Duodenal mucosa (tissue), 2 donors: ENCODE results near the gene TMED4.
"Not testable (repeated sequence)": the region's sequence is repeated elsewhere in the genome, so short reads cannot be mapped to it uniquely, and the experiment has no call there.

Experiments
- H3K27ac ChIP-seq: one replicate; pipeline ENCODE4 v1.7.0; 2013; ENCODE audit warnings: low read depth, low read length
- H3K27me3 ChIP-seq, 2 donors: one replicate each; pipeline ENCODE4 v1.7.0; 2013; ENCODE audit warnings: low read length in 2 of 2, control low read depth in 1 of 2; ENCODE audit not compliant: insufficient read depth in 2 of 2, control insufficient read depth in 1 of 2
- H3K36me3 ChIP-seq, 2 donors: one replicate each; pipeline ENCODE4 v1.7.0; 2013; ENCODE audit warnings: low read length in 2 of 2, control low read depth in 1 of 2; ENCODE audit not compliant: insufficient read depth in 2 of 2, control insufficient read depth in 1 of 2
- H3K4me1 ChIP-seq, 2 donors: one replicate each; pipeline ENCODE4 v1.7.0; 2013; ENCODE audit warnings: low read length in 2 of 2, control low read depth in 1 of 2; ENCODE audit not compliant: insufficient read depth in 2 of 2, control insufficient read depth in 1 of 2
- H3K4me3 ChIP-seq, 2 donors: one replicate each; pipeline ENCODE4 v1.7.0; 2013; ENCODE audit warnings: low read length in 2 of 2, low read depth in 1 of 2
- H3K9ac ChIP-seq, 2 donors: one replicate each; pipeline ENCODE4 v1.7.0; 2013; ENCODE audit warnings: low read length in 2 of 2, low read depth in 1 of 2
- H3K9me3 ChIP-seq, 2 donors: one replicate each; pipeline ENCODE4 v1.7.0; 2013; ENCODE audit warnings: low read length in 2 of 2, control low read depth in 1 of 2; ENCODE audit not compliant: control insufficient read depth in 1 of 2

TMED4 gene

GRCh38 chr7:44569959-44570358 is 12.1 kb downstream of the TMED4 start:
- no peaks in the 10 kb centered on the region for H3K9me3 ChIP-seq
- H3K9ac ChIP-seq: no peak overlapping the region
- H3K36me3 ChIP-seq: peaks cover 51 to 73% of the 10 kb centered on the region in 2 donors
- peaks cover 23 to 42% of the 10 kb centered on the region in 2 donors for H3K4me1 ChIP-seq
- H3K27me3 ChIP-seq: no peaks in the 10 kb centered on the region
- H3K4me3 ChIP-seq: no peak overlapping the region
- H3K27ac ChIP-seq: no peak overlapping the region

- no peak overlapping the region for H3K4me3 ChIP-seq
- H3K4me1 ChIP-seq: peaks cover 16 to 34% of the 10 kb centered on the region in 2 donors
- no peak overlapping the region for H3K27ac ChIP-seq
- no peaks in the 10 kb centered on the region for H3K27me3 ChIP-seq
- no peaks in the 10 kb centered on the region for H3K9me3 ChIP-seq
- H3K36me3 ChIP-seq: peaks cover 61 to 83% of the 10 kb centered on the region in 2 donors
- no peak overlapping the region for H3K9ac ChIP-seq
These were observed 13.1 kb downstream of the TMED4 start for GRCh38 chr7:44568771-44569560.

GRCh38 chr7:44567884-44568283 is 14.1 kb downstream of the TMED4 start:
- Histone ChIP-seq H3K9ac (no peak overlapping the region), H3K27me3 (no peaks in the 10 kb centered on the region), H3K4me1 (peaks cover 20 to 32% of the 10 kb centered on the region in 2 donors), H3K4me3 (no peak overlapping the region), H3K36me3 (peaks cover 61 to 86% of the 10 kb centered on the region in 2 donors), H3K27ac (no peak overlapping the region), H3K9me3 (no peaks in the 10 kb centered on the region)

GRCh38 chr7:44566680-44567079 is 15.4 kb downstream of the TMED4 start:
- peaks cover 54 to 74% of the 10 kb centered on the region in 2 donors for H3K36me3 ChIP-seq
- H3K4me1 ChIP-seq: peaks cover 20 to 26% of the 10 kb centered on the region in 2 donors
- H3K9me3 ChIP-seq: no peaks in the 10 kb centered on the region
- H3K9ac ChIP-seq: no peak overlapping the region
- no peak overlapping the region for H3K4me3 ChIP-seq
- no peaks in the 10 kb centered on the region for H3K27me3 ChIP-seq
- H3K27ac ChIP-seq: no peak overlapping the region

GRCh38 chr7:44565795-44566559 is 16.1 kb downstream of the TMED4 start:
- Histone ChIP-seq H3K9me3 (no peaks in the 10 kb centered on the region), H3K36me3 (peaks cover 48 to 67% of the 10 kb centered on the region in 2 donors), H3K4me3 (no peak overlapping the region), H3K9ac (no peak overlapping the region), H3K27ac (no peak overlapping the region), H3K4me1 (peaks cover 26 to 31% of the 10 kb centered on the region in 2 donors), H3K27me3 (no peaks in the 10 kb centered on the region)

GRCh38 chr7:44565097-44565794 is 16.8 kb downstream of the TMED4 start:
- Histone ChIP-seq H3K27ac (no peak overlapping the region), H3K4me3 (no peak overlapping the region), H3K9me3 (no peaks in the 10 kb centered on the region), H3K36me3 (peaks cover 42 to 59% of the 10 kb centered on the region in 2 donors), H3K4me1 (peaks cover 26 to 31% of the 10 kb centered on the region in 2 donors), H3K9ac (peak overlapping the region in 1 of 2 donors; percentile 26), H3K27me3 (no peaks in the 10 kb centered on the region)

GRCh38 chr7:44564606-44565005 is 17.4 kb downstream of the TMED4 start:
- no peaks in the 10 kb centered on the region for H3K27me3 ChIP-seq
- H3K9me3 ChIP-seq: no peaks in the 10 kb centered on the region
- peaks cover 36 to 53% of the 10 kb centered on the region in 2 donors for H3K36me3 ChIP-seq
- no peak overlapping the region for H3K9ac ChIP-seq
- peaks cover 26 to 31% of the 10 kb centered on the region in 2 donors for H3K4me1 ChIP-seq
- H3K27ac ChIP-seq: no peak overlapping the region
- no peak overlapping the region for H3K4me3 ChIP-seq

GRCh38 chr7:44563171-44563679 is 18.8 kb downstream of the TMED4 start:
- H3K36me3 ChIP-seq: peaks cover 22 to 39% of the 10 kb centered on the region in 2 donors
- H3K9ac ChIP-seq: no peak overlapping the region
- H3K9me3 ChIP-seq: no peaks in the 10 kb centered on the region
- no peak overlapping the region for H3K27ac ChIP-seq
- peaks cover 26 to 31% of the 10 kb centered on the region in 2 donors for H3K4me1 ChIP-seq
- H3K4me3 ChIP-seq: no peak overlapping the region
- no peaks in the 10 kb centered on the region for H3K27me3 ChIP-seq

- not testable (repeated sequence) for H3K9ac ChIP-seq, H3K27me3 ChIP-seq, H3K27ac ChIP-seq, H3K9me3 ChIP-seq, H3K4me3 ChIP-seq
- H3K36me3 ChIP-seq: peaks cover 16 to 33% of the 10 kb centered on the region in 2 donors
- H3K4me1 ChIP-seq: peaks cover 23 to 31% of the 10 kb centered on the region in 2 donors
These were observed 19.4 kb downstream of the TMED4 start for GRCh38 chr7:44562622-44562962.
